ENCODE data around the gene HLA-DRA. TPM values are rescaled to one million over a fixed set of nuclear protein-coding genes. Genes with fewer than 3 reads are reported as not detected.
A peak's percentile ranks its signal among the peaks of the same experiment; 100 is the strongest.

The HLA-DRA gene
- polyA plus RNA-seq (2012; rRNA removed): 0.10 TPM in 1 of 2 replicates, not detected in the other
- not detected in 2 replicates for polyA plus RNA-seq (2012; cell fraction: cytosol; rRNA removed)
- not detected in 2 replicates for polyA plus RNA-seq (2012; cell fraction: nucleus; rRNA removed)

GRCh38 chr6:32439602-32440214 lies at the start of gene HLA-DRA:
Gene HLA-DRA, plus strand, starts transcription at chr6:32439887. Its CDS starts 64 bp downstream, at chr6:32439951.
- under 1% methylated on average over 9 of the region's 9 CpGs for WGBS (ENCODE audit: low lambda C conversion rate)
- CTCF ChIA-PET: no interaction called here
- H2AFZ ChIP-seq (ENCODE audit: low read depth): no peak within 1 kb of the TSS

DNA sequence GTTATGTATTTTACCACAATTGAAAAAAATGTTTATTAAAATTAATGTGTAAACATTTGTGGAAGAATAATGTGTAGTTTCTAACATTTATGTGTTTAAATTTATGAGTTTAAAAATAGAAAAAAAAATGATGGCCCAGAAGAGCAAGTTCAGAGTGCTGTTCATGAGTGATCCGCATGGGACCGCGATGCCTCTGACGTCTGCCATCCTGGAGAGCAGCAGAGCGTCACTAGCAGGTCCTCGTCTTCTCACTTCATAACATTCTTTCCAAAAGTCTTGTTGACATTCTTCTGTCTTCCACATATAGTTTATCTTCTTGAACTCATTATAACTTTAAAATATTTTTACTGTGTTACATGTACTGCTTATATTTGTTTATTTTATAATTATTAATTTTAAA lies 48.2 kb upstream of the HLA-DRA start:
- no peak overlapping the region for H2AFZ ChIP-seq (ENCODE audit: low read depth)
- no peak overlapping the region for H3K27ac ChIP-seq (ENCODE audit: low read depth in 2 of 2, low read length in 1 of 2)
- no peaks in the 10 kb centered on the region for H3K9me2 ChIP-seq
- no peaks in the 10 kb centered on the region for H3K36me3 ChIP-seq (replicated peaks in 1 of 2; ENCODE audit: control insufficient read depth in 1 of 2, insufficient read depth in 2 of 2, low read length in 1 of 2)
- H3K27me3 ChIP-seq (ENCODE audit: insufficient read depth): peaks cover 31% of the 10 kb centered on the region; the same call in 1 of the 2 replicates
- H3K9me3 ChIP-seq: no peaks in the 10 kb centered on the region
- H3K9ac ChIP-seq: no peak overlapping the region
- ChIA-PET CTCF (no interaction called here), POLR2A (no interaction called here)
- H3K4me3 ChIP-seq (ENCODE audit: low read depth in 2 of 2, low read length in 1 of 2): no peak overlapping the region
- no peaks in the 10 kb centered on the region for H3F3A ChIP-seq (replicated peaks; ENCODE audit: insufficient read depth)
- TF ChIP-seq RFX5 (IDR thresholded peaks at IDR 0.05; ENCODE audit: low read length) (no peak), SIN3A (IDR thresholded peaks at IDR 0.05; ENCODE audit: borderline replicate concordance, low read depth, low read length) (no peak), EP300 (IDR thresholded peaks at IDR 0.05; ENCODE audit: borderline replicate concordance in 1 of 2, low read depth in 1 of 2, low read length in 1 of 2) (no peak), NFIC (IDR thresholded peaks at IDR 0.05; ENCODE audit: borderline replicate concordance) (no peak), RXRA (IDR thresholded peaks at IDR 0.05; ENCODE audit: borderline replicate concordance, low read depth) (no peak), TEAD4 (IDR thresholded peaks at IDR 0.05; ENCODE audit: borderline replicate concordance, insufficient read depth) (no peak), YY1 (IDR thresholded peaks at IDR 0.05; ENCODE audit: low read depth) (no peak), JUND (IDR thresholded peaks at IDR 0.05) (no peak), MEF2A (IDR thresholded peaks at IDR 0.05; ENCODE audit: borderline replicate concordance, low read depth) (no peak), NRF1 (IDR thresholded peaks at IDR 0.05; ENCODE audit: low read depth, low read length) (no peak), CHD2 (IDR thresholded peaks at IDR 0.05; ENCODE audit: low read length, partially characterized antibody) (no peak), TCF12 (IDR thresholded peaks at IDR 0.05) (no peak), SMC3 (IDR thresholded peaks at IDR 0.05; ENCODE audit: low read depth, low read length) (no peak), TAF1 (IDR thresholded peaks at IDR 0.05; ENCODE audit: borderline replicate concordance, low read depth, low read length) (no peak)
- TF ChIP-seq, protein P1, sequence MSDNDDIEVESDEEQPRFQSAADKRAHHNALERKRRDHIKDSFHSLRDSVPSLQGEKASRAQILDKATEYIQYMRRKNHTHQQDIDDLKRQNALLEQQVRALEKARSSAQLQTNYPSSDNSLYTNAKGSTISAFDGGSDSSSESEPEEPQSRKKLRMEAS (IDR thresholded peaks at IDR 0.05; ENCODE audit: low read depth): no peak
- TF ChIP-seq, protein P2, sequence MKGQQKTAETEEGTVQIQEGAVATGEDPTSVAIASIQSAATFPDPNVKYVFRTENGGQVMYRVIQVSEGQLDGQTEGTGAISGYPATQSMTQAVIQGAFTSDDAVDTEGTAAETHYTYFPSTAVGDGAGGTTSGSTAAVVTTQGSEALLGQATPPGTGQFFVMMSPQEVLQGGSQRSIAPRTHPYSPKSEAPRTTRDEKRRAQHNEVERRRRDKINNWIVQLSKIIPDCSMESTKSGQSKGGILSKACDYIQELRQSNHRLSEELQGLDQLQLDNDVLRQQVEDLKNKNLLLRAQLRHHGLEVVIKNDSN (IDR thresholded peaks at IDR 0.05; ENCODE audit: borderline replicate concordance, low read depth): no peak
- TF ChIP-seq, protein P3, sequence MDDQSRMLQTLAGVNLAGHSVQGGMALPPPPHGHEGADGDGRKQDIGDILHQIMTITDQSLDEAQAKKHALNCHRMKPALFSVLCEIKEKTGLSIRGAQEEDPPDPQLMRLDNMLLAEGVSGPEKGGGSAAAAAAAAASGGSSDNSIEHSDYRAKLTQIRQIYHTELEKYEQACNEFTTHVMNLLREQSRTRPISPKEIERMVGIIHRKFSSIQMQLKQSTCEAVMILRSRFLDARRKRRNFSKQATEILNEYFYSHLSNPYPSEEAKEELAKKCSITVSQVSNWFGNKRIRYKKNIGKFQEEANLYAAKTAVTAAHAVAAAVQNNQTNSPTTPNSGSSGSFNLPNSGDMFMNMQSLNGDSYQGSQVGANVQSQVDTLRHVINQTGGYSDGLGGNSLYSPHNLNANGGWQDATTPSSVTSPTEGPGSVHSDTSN (IDR thresholded peaks at IDR 0.05): no peak
- TF ChIP-seq, protein P4, sequence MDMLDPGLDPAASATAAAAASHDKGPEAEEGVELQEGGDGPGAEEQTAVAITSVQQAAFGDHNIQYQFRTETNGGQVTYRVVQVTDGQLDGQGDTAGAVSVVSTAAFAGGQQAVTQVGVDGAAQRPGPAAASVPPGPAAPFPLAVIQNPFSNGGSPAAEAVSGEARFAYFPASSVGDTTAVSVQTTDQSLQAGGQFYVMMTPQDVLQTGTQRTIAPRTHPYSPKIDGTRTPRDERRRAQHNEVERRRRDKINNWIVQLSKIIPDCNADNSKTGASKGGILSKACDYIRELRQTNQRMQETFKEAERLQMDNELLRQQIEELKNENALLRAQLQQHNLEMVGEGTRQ (IDR thresholded peaks at IDR 0.05; ENCODE audit: borderline replicate concordance, low read depth, low read length): no peak
- DNase-seq: no peak
- no peaks in the 10 kb centered on the region for H3K79me2 ChIP-seq (ENCODE audit: insufficient read depth)
- no peaks in the 10 kb centered on the region for H4K20me1 ChIP-seq (ENCODE audit: insufficient read depth)
- WGBS (ENCODE audit: low lambda C conversion rate): 31% methylated on average over 6 of the region's 6 CpGs
- H3K4me1 ChIP-seq (ENCODE audit: control insufficient read depth in 1 of 2, insufficient read depth in 2 of 2, low read depth in 1 of 2, low read length in 1 of 2): no peaks in the 10 kb centered on the region
- no peak overlapping the region for H3K4me2 ChIP-seq

More at GRCh38 chr6:32439602-32440214, at the start of gene HLA-DRA:
- TF ChIP-seq RFX5 (IDR thresholded peaks at IDR 0.05; ENCODE audit: low read length) (peak; percentile 100), RCOR1 (IDR thresholded peaks at IDR 0.05; ENCODE audit: low read length) (no peak)
- Histone ChIP-seq H3K9me3 (no peaks in the 10 kb centered on the region; the same call in 1 of the 2 replicates), H3K79me2 (ENCODE audit: insufficient read depth) (no peaks in the 10 kb centered on the region), H3K4me3 (ENCODE audit: low read depth in 2 of 2, low read length in 1 of 2) (no peak within 1 kb of the TSS), H3K4me1 (ENCODE audit: control insufficient read depth in 1 of 2, insufficient read depth in 2 of 2, low read depth in 1 of 2, low read length in 1 of 2) (no peaks in the 10 kb centered on the region), H3K36me3 (replicated peaks in 1 of 2; ENCODE audit: control insufficient read depth in 1 of 2, insufficient read depth in 2 of 2, low read length in 1 of 2) (no peaks in the 10 kb centered on the region), H3K27ac (ENCODE audit: low read depth in 2 of 2, low read length in 1 of 2) (no peak within 1 kb of the TSS), H3K27me3 (ENCODE audit: insufficient read depth) (peaks cover 9% of the 10 kb centered on the region; the same call in 1 of the 2 replicates), H4K20me1 (ENCODE audit: insufficient read depth) (no peaks in the 10 kb centered on the region), H3F3A (replicated peaks; ENCODE audit: insufficient read depth) (no peaks in the 10 kb centered on the region), H3K9me2 (no peaks in the 10 kb centered on the region), H3K4me2 (no peak within 1 kb of the TSS), H3K9ac (no peak within 1 kb of the TSS)
- DNase-seq: peak; percentile 42
- POLR2A ChIA-PET: no interaction called here

Data from SK-N-SH (cell line).